GM12873 (cell line): ENCODE measurements around the gene CDPF1.

Source experiments
- TF ChIP-seq, protein P1 (sequence below): IDR thresholded peaks from 2 replicates; pipeline ENCODE4 v1.5.1; 2012; ENCODE audit warnings: low read depth, mild to moderate bottlenecking, moderate library complexity, low read length, control low read depth; ENCODE audit not compliant: insufficient read depth; ENCODE audit errors: missing control alignments

The CDPF1 gene

DNA sequence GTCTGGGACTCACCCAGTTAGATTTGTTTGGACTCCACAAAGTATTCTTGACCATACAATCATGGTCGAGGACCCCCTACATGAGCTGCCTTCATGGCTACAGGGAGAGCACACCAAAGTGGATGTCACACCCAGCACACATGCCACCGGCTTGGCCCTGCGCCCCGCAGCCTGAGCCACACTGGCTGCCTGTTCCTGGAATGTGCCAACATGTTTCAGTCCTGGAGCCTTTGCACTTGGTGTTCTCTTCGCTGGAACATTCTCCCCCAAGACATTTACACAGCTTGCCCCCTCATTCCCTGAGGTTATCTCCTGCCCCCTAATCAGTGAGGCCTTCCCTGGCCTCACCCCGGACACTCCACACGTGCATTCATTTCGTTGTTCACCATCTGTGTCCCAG, 53.8 kb downstream of the CDPF1 start:
- TF ChIP-seq, protein P1, sequence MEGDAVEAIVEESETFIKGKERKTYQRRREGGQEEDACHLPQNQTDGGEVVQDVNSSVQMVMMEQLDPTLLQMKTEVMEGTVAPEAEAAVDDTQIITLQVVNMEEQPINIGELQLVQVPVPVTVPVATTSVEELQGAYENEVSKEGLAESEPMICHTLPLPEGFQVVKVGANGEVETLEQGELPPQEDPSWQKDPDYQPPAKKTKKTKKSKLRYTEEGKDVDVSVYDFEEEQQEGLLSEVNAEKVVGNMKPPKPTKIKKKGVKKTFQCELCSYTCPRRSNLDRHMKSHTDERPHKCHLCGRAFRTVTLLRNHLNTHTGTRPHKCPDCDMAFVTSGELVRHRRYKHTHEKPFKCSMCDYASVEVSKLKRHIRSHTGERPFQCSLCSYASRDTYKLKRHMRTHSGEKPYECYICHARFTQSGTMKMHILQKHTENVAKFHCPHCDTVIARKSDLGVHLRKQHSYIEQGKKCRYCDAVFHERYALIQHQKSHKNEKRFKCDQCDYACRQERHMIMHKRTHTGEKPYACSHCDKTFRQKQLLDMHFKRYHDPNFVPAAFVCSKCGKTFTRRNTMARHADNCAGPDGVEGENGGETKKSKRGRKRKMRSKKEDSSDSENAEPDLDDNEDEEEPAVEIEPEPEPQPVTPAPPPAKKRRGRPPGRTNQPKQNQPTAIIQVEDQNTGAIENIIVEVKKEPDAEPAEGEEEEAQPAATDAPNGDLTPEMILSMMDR, result no peak

DNA sequence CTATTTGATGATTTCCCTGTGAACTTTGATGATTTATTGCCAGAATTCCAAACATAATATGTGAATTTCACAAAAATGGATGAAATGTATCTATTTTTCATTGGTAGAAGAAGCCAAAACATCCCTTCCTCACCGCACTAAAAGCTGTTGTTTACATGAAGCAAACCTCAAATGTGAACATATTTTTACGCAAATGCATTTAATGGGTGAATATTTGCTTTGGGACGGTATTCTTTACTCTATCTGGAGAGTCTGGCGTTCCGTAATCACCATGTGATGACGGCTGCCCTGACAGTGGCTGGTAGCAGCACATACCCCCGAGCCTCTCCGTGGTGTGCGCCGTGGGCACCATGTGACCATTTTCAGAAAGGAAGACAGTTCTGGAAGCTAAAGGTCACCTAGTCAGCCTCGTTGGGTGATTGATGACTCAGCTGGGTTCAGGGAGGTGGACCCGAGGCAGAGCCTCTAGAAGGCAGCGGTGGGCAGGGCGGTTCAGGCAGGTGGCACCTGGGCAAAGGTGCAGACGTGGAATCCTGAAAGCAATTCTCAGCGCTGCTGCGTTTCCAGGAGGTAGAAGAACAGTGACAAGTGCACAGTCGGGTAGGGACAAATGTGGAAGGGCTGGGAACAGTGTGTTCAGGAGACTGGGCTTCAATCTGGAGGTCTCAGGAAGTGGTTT, 54.5 kb downstream of the CDPF1 start:
- TF ChIP-seq, protein P1, result no peak
